Measurements from ENCODE around the gene CSH2. TPM values are rescaled to one million over a fixed set of nuclear protein-coding genes. Genes with fewer than 3 reads are reported as not detected.
"Not testable (repeated sequence)": the region's sequence is repeated elsewhere in the genome, so short reads cannot be mapped to it uniquely, and the experiment has no call there.

The CSH2 gene
- total RNA-seq, 1 experiment from 2014 or later = not detected

GRCh38 chr17:63874693-63875092 lies 1.2 kb upstream of the CSH2 start:
- H3K27ac ChIP-seq (ENCODE audit: low read length); H3K9me2 ChIP-seq (replicated peaks; ENCODE audit: insufficient read depth, low read length); H2AFZ ChIP-seq (ENCODE audit: low read length); DNase-seq; H4K20me1 ChIP-seq (ENCODE audit: insufficient read depth, low read depth, low read length); H3K36me3 ChIP-seq (ENCODE audit: insufficient read depth, low read length); H3K4me1 ChIP-seq (ENCODE audit: low read length); H3K4me3 ChIP-seq (ENCODE audit: low read length); H3K9ac ChIP-seq (ENCODE audit: low read length); H3K9me3 ChIP-seq (ENCODE audit: low read length); H3K4me2 ChIP-seq (ENCODE audit: low read depth, low read length, poor library complexity, severe bottlenecking); H3K79me2 ChIP-seq (ENCODE audit: low read length); H3K27me3 ChIP-seq (ENCODE audit: low read length): not testable (repeated sequence)

GRCh38 chr17:63874061-63874626 lies 667 bp upstream of the CSH2 start:
- not testable (repeated sequence) for H3K9me3 ChIP-seq (ENCODE audit: low read length); H3K9me2 ChIP-seq (replicated peaks; ENCODE audit: insufficient read depth, low read length); H3K79me2 ChIP-seq (ENCODE audit: low read length); H3K9ac ChIP-seq (ENCODE audit: low read length); H3K4me2 ChIP-seq (ENCODE audit: low read depth, low read length, poor library complexity, severe bottlenecking); H3K27me3 ChIP-seq (ENCODE audit: low read length); H2AFZ ChIP-seq (ENCODE audit: low read length); H3K4me3 ChIP-seq (ENCODE audit: low read length); H3K36me3 ChIP-seq (ENCODE audit: insufficient read depth, low read length); H3K4me1 ChIP-seq (ENCODE audit: low read length); H3K27ac ChIP-seq (ENCODE audit: low read length); H4K20me1 ChIP-seq (ENCODE audit: insufficient read depth, low read depth, low read length); DNase-seq

GRCh38 chr17:63871646-63872365 lies 1.7 kb downstream of the CSH2 start:
- H3K79me2 ChIP-seq (ENCODE audit: low read length); H4K20me1 ChIP-seq (ENCODE audit: insufficient read depth, low read depth, low read length); H3K27me3 ChIP-seq (ENCODE audit: low read length); H2AFZ ChIP-seq (ENCODE audit: low read length); H3K9me2 ChIP-seq (replicated peaks; ENCODE audit: insufficient read depth, low read length); H3K36me3 ChIP-seq (ENCODE audit: insufficient read depth, low read length); H3K9ac ChIP-seq (ENCODE audit: low read length); H3K4me1 ChIP-seq (ENCODE audit: low read length); H3K4me3 ChIP-seq (ENCODE audit: low read length); H3K4me2 ChIP-seq (ENCODE audit: low read depth, low read length, poor library complexity, severe bottlenecking); H3K27ac ChIP-seq (ENCODE audit: low read length); DNase-seq; H3K9me3 ChIP-seq (ENCODE audit: low read length): not testable (repeated sequence)

GRCh38 chr17:63870292-63870665 lies 3.2 kb downstream of the CSH2 start:
- H3K9me2 ChIP-seq (replicated peaks; ENCODE audit: insufficient read depth, low read length); H3K9me3 ChIP-seq (ENCODE audit: low read length); DNase-seq; H3K36me3 ChIP-seq (ENCODE audit: insufficient read depth, low read length); H3K4me3 ChIP-seq (ENCODE audit: low read length); H3K4me2 ChIP-seq (ENCODE audit: low read depth, low read length, poor library complexity, severe bottlenecking); H3K79me2 ChIP-seq (ENCODE audit: low read length); H3K27me3 ChIP-seq (ENCODE audit: low read length); H3K27ac ChIP-seq (ENCODE audit: low read length); H4K20me1 ChIP-seq (ENCODE audit: insufficient read depth, low read depth, low read length); H3K9ac ChIP-seq (ENCODE audit: low read length); H3K4me1 ChIP-seq (ENCODE audit: low read length); H2AFZ ChIP-seq (ENCODE audit: low read length): not testable (repeated sequence)

GRCh38 chr17:63869491-63870291 lies 3.8 kb downstream of the CSH2 start:
- H3K36me3 ChIP-seq (ENCODE audit: insufficient read depth, low read length); H3K27me3 ChIP-seq (ENCODE audit: low read length); H3K4me2 ChIP-seq (ENCODE audit: low read depth, low read length, poor library complexity, severe bottlenecking); H3K9me2 ChIP-seq (replicated peaks; ENCODE audit: insufficient read depth, low read length); DNase-seq; H3K9me3 ChIP-seq (ENCODE audit: low read length); H4K20me1 ChIP-seq (ENCODE audit: insufficient read depth, low read depth, low read length); H3K4me3 ChIP-seq (ENCODE audit: low read length); H3K79me2 ChIP-seq (ENCODE audit: low read length); H3K4me1 ChIP-seq (ENCODE audit: low read length); H2AFZ ChIP-seq (ENCODE audit: low read length); H3K27ac ChIP-seq (ENCODE audit: low read length); H3K9ac ChIP-seq (ENCODE audit: low read length): not testable (repeated sequence)

GRCh38 chr17:63866625-63867024 lies 6.9 kb downstream of the CSH2 start:
- not testable (repeated sequence) for H3K27me3 ChIP-seq (ENCODE audit: low read length); H3K27ac ChIP-seq (ENCODE audit: low read length); H3K4me1 ChIP-seq (ENCODE audit: low read length); H2AFZ ChIP-seq (ENCODE audit: low read length); H3K4me2 ChIP-seq (ENCODE audit: low read depth, low read length, poor library complexity, severe bottlenecking); H3K9ac ChIP-seq (ENCODE audit: low read length); H3K9me3 ChIP-seq (ENCODE audit: low read length); H3K36me3 ChIP-seq (ENCODE audit: insufficient read depth, low read length); H4K20me1 ChIP-seq (ENCODE audit: insufficient read depth, low read depth, low read length); H3K9me2 ChIP-seq (replicated peaks; ENCODE audit: insufficient read depth, low read length); H3K79me2 ChIP-seq (ENCODE audit: low read length); H3K4me3 ChIP-seq (ENCODE audit: low read length); DNase-seq

GRCh38 chr17:63859257-63859656 lies 14.2 kb downstream of the CSH2 start:
- H3K9me3 ChIP-seq (ENCODE audit: low read length) = no peaks in the 10 kb centered on the region
- no peak overlapping the region for H3K4me3 ChIP-seq (ENCODE audit: low read length)
- H2AFZ ChIP-seq (ENCODE audit: low read length) = no peak overlapping the region
- H3K27ac ChIP-seq (ENCODE audit: low read length) = no peak overlapping the region
- H3K36me3 ChIP-seq (ENCODE audit: insufficient read depth, low read length) = no peaks in the 10 kb centered on the region
- no peaks in the 10 kb centered on the region for H3K9me2 ChIP-seq (replicated peaks; ENCODE audit: insufficient read depth, low read length)
- no peak overlapping the region for H3K4me2 ChIP-seq (ENCODE audit: low read depth, low read length, poor library complexity, severe bottlenecking)
- no peaks in the 10 kb centered on the region for H3K79me2 ChIP-seq (ENCODE audit: low read length)
- DNase-seq = no peak
- no peak overlapping the region for H3K9ac ChIP-seq (ENCODE audit: low read length)
- H3K27me3 ChIP-seq (ENCODE audit: low read length) = no peaks in the 10 kb centered on the region
- H3K4me1 ChIP-seq (ENCODE audit: low read length) = no peaks in the 10 kb centered on the region
- no peaks in the 10 kb centered on the region for H4K20me1 ChIP-seq (ENCODE audit: insufficient read depth, low read depth, low read length)

GRCh38 chr17:63856425-63856824 lies 17.1 kb downstream of the CSH2 start:
- H2AFZ ChIP-seq (ENCODE audit: low read length); H4K20me1 ChIP-seq (ENCODE audit: insufficient read depth, low read depth, low read length); H3K4me2 ChIP-seq (ENCODE audit: low read depth, low read length, poor library complexity, severe bottlenecking); H3K4me3 ChIP-seq (ENCODE audit: low read length); H3K36me3 ChIP-seq (ENCODE audit: insufficient read depth, low read length); H3K27me3 ChIP-seq (ENCODE audit: low read length); DNase-seq; H3K4me1 ChIP-seq (ENCODE audit: low read length); H3K9me2 ChIP-seq (replicated peaks; ENCODE audit: insufficient read depth, low read length); H3K9me3 ChIP-seq (ENCODE audit: low read length); H3K9ac ChIP-seq (ENCODE audit: low read length); H3K79me2 ChIP-seq (ENCODE audit: low read length); H3K27ac ChIP-seq (ENCODE audit: low read length): not testable (repeated sequence)
